GM12874 (cell line): ENCODE data around the gene PEX11A.

ENCODE experiments used
- CTCF ChIP-seq: IDR thresholded peaks from 2 replicates; pipeline ENCODE4 v1.5.1; 2011; ENCODE audit warnings: low read depth, mild to moderate bottlenecking, control low read depth, low read length, moderate library complexity; ENCODE audit not compliant: insufficient read depth

Gene PEX11A

GRCh38 chr15:89690276-89691218 lies at the start of gene PEX11A, which contains the start of gene WDR93:
Gene PEX11A (minus strand): TSS chr15:89690754. CDS start chr15:89690632, 122 bp downstream.
Gene WDR93 (plus strand): TSS chr15:89690811. CDS start chr15:89701747, 10,936 bp downstream.
- TF ChIP-seq CTCF: no peak

- TF ChIP-seq CTCF: peak; percentile 74
These were observed 49.6 kb upstream of the PEX11A start for GRCh38 chr15:89740137-89740536.

GRCh38 chr15:89735773-89736172 lies 45.2 kb upstream of the PEX11A start:
- TF ChIP-seq CTCF: no peak

GRCh38 chr15:89732451-89733172 lies 42.1 kb upstream of the PEX11A start:
- no peak for TF ChIP-seq CTCF

GRCh38 chr15:89731275-89731674 lies 40.7 kb upstream of the PEX11A start:
- no peak for TF ChIP-seq CTCF

GRCh38 chr15:89728254-89728653 lies 37.7 kb upstream of the PEX11A start:
- TF ChIP-seq CTCF: no peak

GRCh38 chr15:89725064-89725463 lies 34.5 kb upstream of the PEX11A start:
- no peak for TF ChIP-seq CTCF
